GM23338 (cell line): ENCODE data around the gene SREBF2. TPM values are rescaled to one million over a fixed set of nuclear protein-coding genes. Genes with fewer than 3 reads are reported as not detected.

Experiments
- ATAC-seq: fragments of 200-7000 bp; cut with Tn5 transposase; 3 replicates; pipeline ENCODE4 v1.9.1; 2020
- DNase-seq: peaks from one replicate; pipeline ENCODE4 v3.0.0-alpha.2; 2015; ENCODE audit warnings: low spot score
- H2AFZ ChIP-seq: fragments of 200-600 bp; sonication (generic); 2 replicates; pipeline ENCODE4 v1.8.0; 2016; ENCODE audit warnings: antibody characterized with exemption, mild to moderate bottlenecking, moderate library complexity
- H3F3A ChIP-seq: fragments of 200-600 bp; sonication (generic); replicated peaks from 2 replicates; pipeline ENCODE4 v1.8.0; 2017; ENCODE audit warnings: antibody characterized with exemption, mixed run types, low read depth
- H3K27ac ChIP-seq: fragments of 200-600 bp; sonication (generic); 2 replicates; pipeline ENCODE4 v1.6.1; 2016; ENCODE audit warnings: low read depth
- H3K27me3 ChIP-seq: fragments of 200-600 bp; sonication (generic); 2 replicates; pipeline ENCODE4 v1.8.0; 2016; ENCODE audit warnings: mild to moderate bottlenecking, mixed run types, moderate library complexity; ENCODE audit not compliant: insufficient read depth
- H3K36me3 ChIP-seq: fragments of 200-600 bp; sonication (generic); 2 replicates; pipeline ENCODE4 v1.8.0; 2016; ENCODE audit warnings: mild to moderate bottlenecking; ENCODE audit not compliant: insufficient read depth
- H3K4me1 ChIP-seq: fragments of 200-600 bp; sonication (generic); 2 replicates; pipeline ENCODE4 v1.8.0; 2016; ENCODE audit warnings: mild to moderate bottlenecking, moderate library complexity; ENCODE audit not compliant: insufficient read depth
- H3K4me2 ChIP-seq: fragments of 200-600 bp; sonication (generic); 2 replicates; pipeline ENCODE4 v1.7.1; 2017; ENCODE audit warnings: mixed run types
- H3K4me3 ChIP-seq: fragments of 200-600 bp; sonication (generic); 2 replicates; pipeline ENCODE4 v1.6.1; 2016; ENCODE audit warnings: mixed run types
- H3K79me2 ChIP-seq: fragments of 200-600 bp; sonication (generic); replicated peaks from 2 replicates; pipeline ENCODE4 v1.8.0; 2017; ENCODE audit warnings: mild to moderate bottlenecking; ENCODE audit not compliant: insufficient read depth
- H3K9me2 ChIP-seq: fragments of 200-600 bp; sonication (generic); 2 replicates; pipeline ENCODE4 v1.8.0; 2017; ENCODE audit not compliant: insufficient read depth
- H4K20me1 ChIP-seq: fragments of 200-600 bp; sonication (generic); replicated peaks from 2 replicates; pipeline ENCODE4 v1.8.0; 2017; ENCODE audit warnings: mild to moderate bottlenecking; ENCODE audit not compliant: insufficient read depth
- H3K27ac Mint-ChIP-seq: 2 replicates; pipeline ENCODE4 v1.8.0; 2020; ENCODE audit warnings: inconsistent platforms, mild to moderate bottlenecking, moderate library complexity, mixed read lengths
- H3K27me3 Mint-ChIP-seq: 3 replicates; pipeline ENCODE4 v1.8.0; 2022; ENCODE audit warnings: low read depth, mild to moderate bottlenecking, moderate library complexity, mixed read lengths, inconsistent platforms; ENCODE audit not compliant: insufficient read depth, poor library complexity
- H3K36me3 Mint-ChIP-seq: 3 replicates; pipeline ENCODE4 v1.8.0; 2021; ENCODE audit warnings: low read depth, mild to moderate bottlenecking, inconsistent platforms, moderate library complexity, mixed read lengths
- H3K4me1 Mint-ChIP-seq: 3 replicates; pipeline ENCODE4 v1.8.0; 2020; ENCODE audit warnings: mild to moderate bottlenecking, inconsistent platforms, mixed read lengths
- H3K4me3 Mint-ChIP-seq: 3 replicates; pipeline ENCODE4 v1.8.0; 2021; ENCODE audit warnings: moderate library complexity, mild to moderate bottlenecking, inconsistent platforms, mixed read lengths
- H3K9me3 Mint-ChIP-seq: 3 replicates; pipeline ENCODE4 v1.8.0; 2020; ENCODE audit warnings: moderate library complexity, mild to moderate bottlenecking, inconsistent platforms, mixed read lengths
- CREB1 ChIP-seq: fragments of 250-450 bp; sonication (Bioruptor Pico); IDR thresholded peaks from 2 replicates; pipeline ENCODE4 v1.5.0; 2020; ENCODE audit warnings: low read depth, mild to moderate bottlenecking, moderate library complexity
- EZH2 ChIP-seq: fragments of 200-600 bp; sonication (generic); IDR thresholded peaks from one replicate; pipeline ENCODE4 v1.8.0; 2017; ENCODE audit warnings: antibody characterized with exemption, mild to moderate bottlenecking, low read depth; ENCODE audit not compliant: unreplicated experiment
- EZH2phosphoT487 ChIP-seq: fragments of 200-600 bp; sonication (generic); IDR thresholded peaks from one replicate; pipeline ENCODE4 v1.8.1; 2018; ENCODE audit warnings: antibody characterized with exemption; ENCODE audit not compliant: unreplicated experiment
- JUNB ChIP-seq: IDR thresholded peaks from one replicate; pipeline ENCODE4 v1.6.1; 2016; ENCODE audit warnings: antibody characterized with exemption; ENCODE audit not compliant: unreplicated experiment
- NANOG ChIP-seq: IDR thresholded peaks from 2 replicates; pipeline ENCODE4 v1.6.1; 2016; ENCODE audit warnings: antibody characterized with exemption, borderline replicate concordance
- POLR2AphosphoS5 ChIP-seq: IDR thresholded peaks from 2 replicates; pipeline ENCODE4 v1.6.1; 2016; ENCODE audit warnings: antibody characterized with exemption, low read depth
- REST ChIP-seq: IDR thresholded peaks from one replicate; pipeline ENCODE4 v1.6.1; 2018; ENCODE audit warnings: antibody characterized with exemption; ENCODE audit not compliant: unreplicated experiment
- STAT1 ChIP-seq: IDR thresholded peaks from one replicate; pipeline ENCODE4 v1.6.1; 2016; ENCODE audit warnings: antibody characterized with exemption; ENCODE audit not compliant: unreplicated experiment
- ZNF114 ChIP-seq: fragments of 250-450 bp; sonication (Bioruptor Pico); IDR thresholded peaks from 2 replicates; pipeline ENCODE4 v1.5.0; 2020; ENCODE audit warnings: mild to moderate bottlenecking, moderate library complexity
- ZNF331 ChIP-seq: fragments of 250-450 bp; sonication (Bioruptor Pico); IDR thresholded peaks from 2 replicates; pipeline ENCODE4 v1.5.0; 2020; ENCODE audit warnings: low read depth, mild to moderate bottlenecking, moderate library complexity
- ZNF462 ChIP-seq: fragments of 250-450 bp; sonication (Bioruptor Pico); IDR thresholded peaks from 2 replicates; pipeline ENCODE4 v1.5.0; 2020; ENCODE audit warnings: mild to moderate bottlenecking, moderate library complexity
- polyA plus RNA-seq: library from polyadenylated mRNA; unstranded; fragments of >200 nt; fragmentation: Nextera tagmentation; extraction: Ambion mirVana; gene quantifications from 2 replicates; pipeline ENCODE4 v1.2.1, GENCODE V29; 2016
- total RNA-seq: library from RNA; depleted of rRNA; stranded (reverse); fragments of >200 nt; shearing (Covaris generic); gene quantifications from 2 replicates; pipeline ENCODE4 v1.2.3, GENCODE V29; 2014
- TF ChIP-seq, protein P1 (sequence below): IDR thresholded peaks from 2 replicates; pipeline ENCODE4 v1.6.1; 2016; ENCODE audit warnings: antibody characterized with exemption
- TF ChIP-seq, protein P2 (sequence below), 2 experiments: fragments of 200-600 bp in 1 of 2; sonication (generic) in 1 of 2; conservative IDR thresholded peaks; 2 replicates each; pipeline versions ENCODE4 v1.5.1 to v1.6.1; 2016 to 2017; ENCODE audit warnings: antibody characterized with exemption in 2 of 2, low read depth in 2 of 2, mild to moderate bottlenecking in 2 of 2, moderate library complexity in 1 of 2

The SREBF2 gene
- total and polyA plus RNA-seq, 2 experiments from 2014 or later = 48.7 to 163 TPM

GRCh38 chr22:41947424-41948080 lies 114.6 kb downstream of the SREBF2 start:
- Histone ChIP-seq H2AFZ (peak overlapping the region; percentile 14; the same call in 1 of the 2 replicates), H4K20me1 (peaks cover 19% of the 10 kb centered on the region), H3K9me2 (no peaks in the 10 kb centered on the region), H3K4me3 (peak overlapping the region; percentile 55), H3K4me2 (peak overlapping the region; percentile 90), H3K79me2 (peaks cover 10% of the 10 kb centered on the region), H3K27me3 (0 out of 2 replicates have a peak, but pooled peaks cover 3% of the 10 kb centered on the region), H3K36me3 (0 out of 2 replicates have a peak, but pooled peaks cover 4% of the 10 kb centered on the region), H3K4me1 (peaks cover 35% of the 10 kb centered on the region), H3K27ac (no peak overlapping the region), H3F3A (peaks cover 20% of the 10 kb centered on the region)
- ATAC-seq (no peak), DNase-seq (no peak)
- TF ChIP-seq NANOG (no peak), STAT1 (no peak), CREB1 (CRISPR knock-in tag) (no peak), EZH2phosphoT487 (no peak), ZNF462 (CRISPR knock-in tag) (no peak), EZH2 (no peak), POLR2AphosphoS5 (no peak), ZNF114 (CRISPR knock-in tag) (no peak), ZNF331 (CRISPR knock-in tag) (no peak), JUNB (no peak), REST (no peak)
- TF ChIP-seq, protein P1, sequence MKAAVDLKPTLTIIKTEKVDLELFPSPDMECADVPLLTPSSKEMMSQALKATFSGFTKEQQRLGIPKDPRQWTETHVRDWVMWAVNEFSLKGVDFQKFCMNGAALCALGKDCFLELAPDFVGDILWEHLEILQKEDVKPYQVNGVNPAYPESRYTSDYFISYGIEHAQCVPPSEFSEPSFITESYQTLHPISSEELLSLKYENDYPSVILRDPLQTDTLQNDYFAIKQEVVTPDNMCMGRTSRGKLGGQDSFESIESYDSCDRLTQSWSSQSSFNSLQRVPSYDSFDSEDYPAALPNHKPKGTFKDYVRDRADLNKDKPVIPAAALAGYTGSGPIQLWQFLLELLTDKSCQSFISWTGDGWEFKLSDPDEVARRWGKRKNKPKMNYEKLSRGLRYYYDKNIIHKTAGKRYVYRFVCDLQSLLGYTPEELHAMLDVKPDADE = no peak
- TF ChIP-seq, protein P2, sequence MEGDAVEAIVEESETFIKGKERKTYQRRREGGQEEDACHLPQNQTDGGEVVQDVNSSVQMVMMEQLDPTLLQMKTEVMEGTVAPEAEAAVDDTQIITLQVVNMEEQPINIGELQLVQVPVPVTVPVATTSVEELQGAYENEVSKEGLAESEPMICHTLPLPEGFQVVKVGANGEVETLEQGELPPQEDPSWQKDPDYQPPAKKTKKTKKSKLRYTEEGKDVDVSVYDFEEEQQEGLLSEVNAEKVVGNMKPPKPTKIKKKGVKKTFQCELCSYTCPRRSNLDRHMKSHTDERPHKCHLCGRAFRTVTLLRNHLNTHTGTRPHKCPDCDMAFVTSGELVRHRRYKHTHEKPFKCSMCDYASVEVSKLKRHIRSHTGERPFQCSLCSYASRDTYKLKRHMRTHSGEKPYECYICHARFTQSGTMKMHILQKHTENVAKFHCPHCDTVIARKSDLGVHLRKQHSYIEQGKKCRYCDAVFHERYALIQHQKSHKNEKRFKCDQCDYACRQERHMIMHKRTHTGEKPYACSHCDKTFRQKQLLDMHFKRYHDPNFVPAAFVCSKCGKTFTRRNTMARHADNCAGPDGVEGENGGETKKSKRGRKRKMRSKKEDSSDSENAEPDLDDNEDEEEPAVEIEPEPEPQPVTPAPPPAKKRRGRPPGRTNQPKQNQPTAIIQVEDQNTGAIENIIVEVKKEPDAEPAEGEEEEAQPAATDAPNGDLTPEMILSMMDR (conservative IDR thresholded peaks at IDR 0.05; ENCODE audit: low read depth in 2 of 2) = no peak
- H3K27me3 Mint-ChIP-seq = peaks cover 24% of the 10 kb centered on the region
- peaks cover 32% of the 10 kb centered on the region for H3K36me3 Mint-ChIP-seq
- peaks cover 32% of the 10 kb centered on the region for H3K4me1 Mint-ChIP-seq
- no peaks in the 10 kb centered on the region for H3K9me3 Mint-ChIP-seq
- H3K27ac Mint-ChIP-seq = no peak overlapping the region
- peak overlapping the region; percentile 82 for H3K4me3 Mint-ChIP-seq
